GM12873 (cell line): Measurements from ENCODE around the gene UBE2G2.

Source experiments
- TF ChIP-seq, protein P1 (sequence below): IDR thresholded peaks from 2 replicates; pipeline ENCODE4 v1.5.1; 2012; ENCODE audit warnings: low read depth, mild to moderate bottlenecking, moderate library complexity, low read length, control low read depth; ENCODE audit not compliant: insufficient read depth; ENCODE audit errors: missing control alignments

Gene UBE2G2

DNA sequence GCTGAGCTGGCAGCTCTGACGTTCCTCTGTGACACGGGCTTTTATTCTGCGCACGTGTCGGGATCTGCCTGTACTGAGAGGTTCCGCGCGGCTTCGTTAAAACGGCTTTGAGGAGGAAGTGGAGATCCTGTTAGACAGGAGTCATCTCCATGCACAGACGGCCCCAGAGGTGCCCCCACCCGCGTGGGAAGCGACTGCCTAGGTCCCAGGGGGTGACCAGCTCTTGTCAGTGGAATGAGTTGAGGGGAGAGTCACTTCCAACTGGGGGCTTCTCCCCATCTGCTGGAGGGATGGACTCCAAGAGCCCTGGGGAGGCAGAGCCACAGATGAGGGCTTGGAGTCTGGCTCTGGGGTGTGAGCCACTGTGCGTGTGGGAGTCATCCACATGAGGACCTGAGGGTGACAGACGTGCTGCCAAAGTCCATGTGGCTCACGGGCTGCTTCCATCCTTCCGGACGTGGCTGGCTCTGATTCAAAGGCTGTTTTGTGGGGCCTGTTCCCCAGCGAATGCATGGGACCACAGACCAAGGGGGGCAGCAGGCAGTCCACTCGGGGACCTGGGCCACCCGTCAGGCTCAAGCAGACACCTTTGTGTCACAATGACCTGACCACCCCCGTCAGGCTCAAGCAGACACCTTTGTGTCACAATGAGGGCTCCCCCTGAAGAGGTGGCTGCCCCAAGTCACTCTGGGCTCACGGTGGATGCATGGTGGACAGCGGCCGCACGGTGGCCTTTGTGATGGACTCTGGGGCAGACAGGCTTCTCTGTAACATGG is 45.1 kb upstream of the UBE2G2 start:
- TF ChIP-seq, protein P1, sequence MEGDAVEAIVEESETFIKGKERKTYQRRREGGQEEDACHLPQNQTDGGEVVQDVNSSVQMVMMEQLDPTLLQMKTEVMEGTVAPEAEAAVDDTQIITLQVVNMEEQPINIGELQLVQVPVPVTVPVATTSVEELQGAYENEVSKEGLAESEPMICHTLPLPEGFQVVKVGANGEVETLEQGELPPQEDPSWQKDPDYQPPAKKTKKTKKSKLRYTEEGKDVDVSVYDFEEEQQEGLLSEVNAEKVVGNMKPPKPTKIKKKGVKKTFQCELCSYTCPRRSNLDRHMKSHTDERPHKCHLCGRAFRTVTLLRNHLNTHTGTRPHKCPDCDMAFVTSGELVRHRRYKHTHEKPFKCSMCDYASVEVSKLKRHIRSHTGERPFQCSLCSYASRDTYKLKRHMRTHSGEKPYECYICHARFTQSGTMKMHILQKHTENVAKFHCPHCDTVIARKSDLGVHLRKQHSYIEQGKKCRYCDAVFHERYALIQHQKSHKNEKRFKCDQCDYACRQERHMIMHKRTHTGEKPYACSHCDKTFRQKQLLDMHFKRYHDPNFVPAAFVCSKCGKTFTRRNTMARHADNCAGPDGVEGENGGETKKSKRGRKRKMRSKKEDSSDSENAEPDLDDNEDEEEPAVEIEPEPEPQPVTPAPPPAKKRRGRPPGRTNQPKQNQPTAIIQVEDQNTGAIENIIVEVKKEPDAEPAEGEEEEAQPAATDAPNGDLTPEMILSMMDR: no peak

DNA sequence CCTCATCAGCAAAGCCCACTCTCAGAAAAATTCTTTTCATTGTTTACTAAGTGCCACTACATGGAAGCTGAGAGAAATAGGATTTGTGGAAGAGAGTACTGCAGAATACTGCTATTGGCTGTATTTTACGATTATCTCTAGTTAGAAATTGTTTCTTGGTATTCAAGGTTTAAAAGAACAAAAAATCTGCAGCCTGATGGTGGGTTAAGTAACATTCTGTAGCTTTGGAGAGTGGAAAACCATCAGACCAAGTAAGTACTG is 44.5 kb upstream of the UBE2G2 start:
- TF ChIP-seq, protein P1: no peak

DNA sequence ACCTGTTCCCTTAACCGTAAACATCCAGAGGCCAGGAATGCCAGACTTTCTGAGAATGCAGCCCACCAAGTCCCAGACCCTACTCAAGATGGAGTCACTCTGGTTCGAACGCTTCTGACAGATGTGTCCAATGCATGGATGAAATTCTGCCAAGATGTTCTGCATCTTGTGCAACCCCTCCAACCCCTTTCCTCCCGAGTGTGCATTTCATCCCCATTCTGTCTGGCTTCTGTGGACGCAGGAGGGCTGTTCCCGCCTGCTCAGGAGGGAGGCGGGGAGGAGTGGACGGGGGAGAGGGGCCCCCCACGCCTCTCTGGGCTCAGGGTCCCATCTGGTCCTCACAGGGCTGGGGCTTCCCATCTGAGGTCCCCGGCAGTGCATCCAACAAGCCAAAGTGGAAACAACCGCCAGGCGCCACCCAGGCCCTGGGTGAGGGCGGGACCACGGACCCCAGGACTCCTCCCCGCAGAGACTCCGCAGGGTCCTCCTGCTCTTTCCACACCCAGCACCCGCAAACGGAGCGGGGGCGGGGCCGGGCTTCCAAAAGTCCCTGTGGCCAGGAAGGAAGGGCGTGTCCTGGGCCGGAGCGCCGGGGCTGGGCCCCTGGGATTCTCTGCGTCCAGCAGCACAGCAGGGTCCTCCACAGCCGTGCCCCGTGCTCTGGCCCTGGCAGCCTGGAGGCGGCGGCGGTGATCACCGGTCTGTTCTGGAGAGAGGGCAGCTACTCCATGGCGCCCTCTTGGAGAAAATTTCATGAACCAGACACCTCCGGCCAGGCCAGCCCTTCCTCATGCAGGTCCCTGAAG is 44.0 kb upstream of the UBE2G2 start:
- TF ChIP-seq, protein P1: peak; percentile 52

DNA sequence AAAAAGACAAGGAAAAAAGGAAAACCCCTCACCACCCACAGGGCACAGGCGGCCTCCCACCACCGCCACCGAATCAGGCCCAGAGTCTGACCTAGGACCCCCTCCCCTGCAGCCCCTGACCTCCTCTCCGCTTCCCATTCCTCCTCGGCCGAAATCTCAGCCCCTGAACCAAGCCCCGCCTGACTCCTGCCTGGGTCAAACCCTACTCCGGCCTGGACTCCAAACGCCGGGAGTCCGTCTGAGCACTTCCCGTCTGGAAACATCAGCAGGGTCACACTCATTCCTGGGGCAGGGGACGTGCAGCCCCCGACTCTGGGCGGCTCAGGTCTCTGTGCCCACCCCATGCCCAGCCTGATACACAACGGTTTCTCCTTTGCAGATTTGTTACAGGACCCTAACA is 42.6 kb upstream of the UBE2G2 start:
- TF ChIP-seq, protein P1: no peak

DNA sequence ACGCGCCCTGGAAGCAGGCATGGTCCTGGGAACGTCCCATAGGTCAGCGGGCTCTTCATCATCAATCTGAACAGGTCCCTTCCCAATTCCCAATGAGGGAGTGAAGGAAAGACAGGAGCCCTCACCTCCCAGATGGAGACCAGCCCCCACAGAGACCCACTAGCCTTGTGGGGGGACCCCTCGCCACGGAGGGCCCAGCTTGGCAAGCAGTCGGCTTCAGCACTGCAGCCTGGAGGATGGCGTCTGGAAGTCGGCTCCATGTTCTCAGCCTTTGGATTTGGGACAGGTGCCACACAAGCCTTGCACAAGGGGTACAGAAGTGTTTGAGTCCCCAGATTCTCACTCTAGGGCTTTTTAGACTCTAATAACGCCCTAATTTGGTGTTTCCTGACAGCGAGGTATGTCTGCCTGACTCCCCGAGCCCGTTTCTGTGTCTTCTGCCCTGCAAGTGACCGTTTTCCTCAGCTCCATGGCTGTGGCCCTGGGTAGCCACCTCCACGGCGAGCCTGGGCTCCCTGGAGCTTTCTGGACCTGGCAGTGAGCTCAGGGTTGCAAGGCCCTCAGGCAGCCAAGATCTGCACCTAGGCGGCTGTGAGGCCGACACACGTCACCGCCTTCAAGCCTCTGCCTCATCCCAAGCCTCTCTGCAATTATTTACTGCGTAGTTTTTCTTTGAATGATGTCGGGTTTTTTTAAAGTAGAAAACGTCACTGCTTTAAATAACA is 41.3 kb upstream of the UBE2G2 start:
- TF ChIP-seq, protein P1: no peak

DNA sequence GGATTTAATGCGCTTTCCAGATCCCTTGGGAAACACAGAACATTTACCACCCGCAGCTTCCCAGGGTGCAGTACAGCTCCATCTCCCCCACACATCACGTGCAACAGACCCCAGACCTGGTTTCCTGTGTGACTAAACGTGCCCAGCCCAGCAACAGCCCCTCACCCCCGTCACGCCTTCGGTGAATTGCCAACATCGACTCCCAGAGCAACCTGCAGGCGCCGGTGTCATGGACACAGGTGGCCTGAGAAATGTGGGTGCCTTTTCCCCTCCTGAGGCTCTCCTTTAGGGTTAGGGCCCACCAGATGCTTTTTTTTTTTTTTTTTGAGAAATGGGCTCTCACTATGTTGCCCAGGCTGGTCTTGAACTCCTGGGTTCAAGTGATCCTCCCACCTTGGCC is 40.5 kb upstream of the UBE2G2 start:
- TF ChIP-seq, protein P1: no peak

DNA sequence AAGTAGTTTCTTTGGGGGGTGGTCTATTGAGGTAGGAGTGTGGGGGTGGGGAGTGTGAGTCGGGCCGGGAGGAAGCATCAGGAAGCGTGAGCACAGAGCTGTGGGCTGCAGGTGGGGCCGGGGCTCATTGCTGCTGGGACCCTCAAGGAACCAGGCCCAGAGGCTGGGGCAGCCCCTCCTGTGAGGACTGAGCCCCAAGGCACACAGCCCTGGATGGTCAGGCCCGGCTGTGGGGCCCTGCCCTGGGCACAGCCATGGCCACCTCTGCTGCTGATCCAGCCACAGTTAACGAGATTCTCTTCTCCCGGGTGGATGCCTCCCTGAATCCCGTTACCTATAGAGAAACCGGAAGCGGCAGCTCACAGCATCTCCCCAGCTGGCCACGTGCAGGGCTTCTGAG is 39.2 kb upstream of the UBE2G2 start:
- TF ChIP-seq, protein P1: no peak
